DOHH2 (cell line): ENCODE results near the gene OCSTAMP.

Experiments used
- H3F3A ChIP-seq: fragments of 200-600 bp; sonication (generic), shearing (Covaris generic); 2 replicates; pipeline ENCODE4 v1.6.0; 2016; ENCODE audit warnings: antibody characterized with exemption, mild to moderate bottlenecking; ENCODE audit not compliant: control insufficient read depth, insufficient read depth
- H3K27ac ChIP-seq: fragments of 200-600 bp; sonication (generic); 2 replicates; pipeline ENCODE4 v1.5.1; 2014; ENCODE audit warnings: low read depth, mild to moderate bottlenecking, low read length, moderate library complexity
- H3K27me3 ChIP-seq: fragments of 200-600 bp; sonication (generic); 2 replicates; pipeline ENCODE4 v1.6.1; 2014; ENCODE audit warnings: mild to moderate bottlenecking, low read length, mixed read lengths; ENCODE audit not compliant: control insufficient read depth
- H3K36me3 ChIP-seq: fragments of 200-600 bp; sonication (generic); 2 replicates; pipeline ENCODE4 v1.6.1; 2014; ENCODE audit warnings: mild to moderate bottlenecking, low read length, moderate library complexity, mixed read lengths; ENCODE audit not compliant: control insufficient read depth
- H3K4me1 ChIP-seq: fragments of 200-600 bp; sonication (generic); 2 replicates; pipeline ENCODE4 v1.6.1; 2014; ENCODE audit warnings: mild to moderate bottlenecking, low read length, mixed read lengths; ENCODE audit not compliant: control insufficient read depth
- H3K4me2 ChIP-seq: fragments of 200-600 bp; sonication (generic); 2 replicates; pipeline ENCODE4 v1.6.0; 2014; ENCODE audit warnings: mild to moderate bottlenecking, low read length, moderate library complexity
- H3K4me3 ChIP-seq: fragments of 200-600 bp; sonication (generic); 2 replicates; pipeline ENCODE4 v1.5.1; 2014; ENCODE audit warnings: mild to moderate bottlenecking, low read length, mixed read lengths
- H3K79me2 ChIP-seq: fragments of 200-600 bp; sonication (generic); 2 replicates; pipeline ENCODE4 v1.6.1; 2014; ENCODE audit warnings: mild to moderate bottlenecking, low read length, mixed read lengths; ENCODE audit not compliant: control insufficient read depth
- H3K9me2 ChIP-seq: fragments of 200-600 bp; sonication (generic); replicated peaks from 2 replicates; pipeline ENCODE4 v1.6.1; 2014; ENCODE audit warnings: mild to moderate bottlenecking, low read length, mixed read lengths; ENCODE audit not compliant: control insufficient read depth
- H3K9me3 ChIP-seq: fragments of 200-600 bp; sonication (generic); 2 replicates; pipeline ENCODE4 v1.6.1; 2014; ENCODE audit warnings: antibody characterized with exemption, low read length, mixed read lengths; ENCODE audit not compliant: control insufficient read depth, insufficient read depth
- H4K20me1 ChIP-seq: fragments of 200-600 bp; sonication (generic); 2 replicates; pipeline ENCODE4 v1.6.0; 2014; ENCODE audit warnings: low read depth, mild to moderate bottlenecking, antibody characterized with exemption, low read length, moderate library complexity; ENCODE audit not compliant: control insufficient read depth, insufficient read depth
- EZH2phosphoT487 ChIP-seq: fragments of 200-600 bp; sonication (generic); IDR thresholded peaks from 2 replicates; pipeline ENCODE4 v1.6.1; 2017; ENCODE audit warnings: borderline replicate concordance, mild to moderate bottlenecking, antibody characterized with exemption, low read length, moderate library complexity, mixed read lengths
- TF ChIP-seq, protein P1 (sequence below): fragments of 200-600 bp; sonication (generic); IDR thresholded peaks from one replicate; pipeline ENCODE4 v1.5.1; 2014; ENCODE audit warnings: antibody characterized with exemption, mild to moderate bottlenecking, low read depth, low read length; ENCODE audit not compliant: poor library complexity, severe bottlenecking

The OCSTAMP gene

DNA sequence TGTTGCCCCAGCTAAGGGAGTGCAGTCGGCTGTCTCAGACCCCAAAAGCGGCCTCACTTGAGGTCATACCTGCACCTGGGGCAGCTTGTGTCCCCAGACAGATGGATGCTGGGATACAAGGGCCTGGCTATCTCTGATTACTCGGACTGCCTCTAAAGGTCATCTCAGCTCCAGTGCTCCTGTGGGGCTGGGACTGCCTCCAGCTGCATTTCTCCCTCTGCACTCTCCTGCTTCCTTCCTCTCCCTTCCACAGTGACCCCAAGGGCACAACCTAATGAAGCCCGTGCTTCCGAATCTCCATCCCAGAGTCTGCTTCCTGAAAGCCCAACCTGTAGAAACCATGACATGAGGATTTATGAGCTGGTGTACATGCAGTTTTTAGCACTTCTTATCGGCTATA is 22.8 kb upstream of the OCSTAMP start:
- Histone ChIP-seq H3K27ac (no peak overlapping the region), H3K9me2 (no peaks in the 10 kb centered on the region), H3K79me2 (no peaks in the 10 kb centered on the region), H3K4me3 (no peak overlapping the region), H3K27me3 (peaks cover 3% of the 10 kb centered on the region; the same call in 1 of the 2 replicates), H3F3A (no peaks in the 10 kb centered on the region), H3K9me3 (no peaks in the 10 kb centered on the region), H4K20me1 (no peaks in the 10 kb centered on the region), H3K4me2 (no peak overlapping the region), H3K4me1 (no peaks in the 10 kb centered on the region), H3K36me3 (no peaks in the 10 kb centered on the region)
- no peak for TF ChIP-seq EZH2phosphoT487
- TF ChIP-seq, protein P1, sequence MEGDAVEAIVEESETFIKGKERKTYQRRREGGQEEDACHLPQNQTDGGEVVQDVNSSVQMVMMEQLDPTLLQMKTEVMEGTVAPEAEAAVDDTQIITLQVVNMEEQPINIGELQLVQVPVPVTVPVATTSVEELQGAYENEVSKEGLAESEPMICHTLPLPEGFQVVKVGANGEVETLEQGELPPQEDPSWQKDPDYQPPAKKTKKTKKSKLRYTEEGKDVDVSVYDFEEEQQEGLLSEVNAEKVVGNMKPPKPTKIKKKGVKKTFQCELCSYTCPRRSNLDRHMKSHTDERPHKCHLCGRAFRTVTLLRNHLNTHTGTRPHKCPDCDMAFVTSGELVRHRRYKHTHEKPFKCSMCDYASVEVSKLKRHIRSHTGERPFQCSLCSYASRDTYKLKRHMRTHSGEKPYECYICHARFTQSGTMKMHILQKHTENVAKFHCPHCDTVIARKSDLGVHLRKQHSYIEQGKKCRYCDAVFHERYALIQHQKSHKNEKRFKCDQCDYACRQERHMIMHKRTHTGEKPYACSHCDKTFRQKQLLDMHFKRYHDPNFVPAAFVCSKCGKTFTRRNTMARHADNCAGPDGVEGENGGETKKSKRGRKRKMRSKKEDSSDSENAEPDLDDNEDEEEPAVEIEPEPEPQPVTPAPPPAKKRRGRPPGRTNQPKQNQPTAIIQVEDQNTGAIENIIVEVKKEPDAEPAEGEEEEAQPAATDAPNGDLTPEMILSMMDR = no peak

DNA sequence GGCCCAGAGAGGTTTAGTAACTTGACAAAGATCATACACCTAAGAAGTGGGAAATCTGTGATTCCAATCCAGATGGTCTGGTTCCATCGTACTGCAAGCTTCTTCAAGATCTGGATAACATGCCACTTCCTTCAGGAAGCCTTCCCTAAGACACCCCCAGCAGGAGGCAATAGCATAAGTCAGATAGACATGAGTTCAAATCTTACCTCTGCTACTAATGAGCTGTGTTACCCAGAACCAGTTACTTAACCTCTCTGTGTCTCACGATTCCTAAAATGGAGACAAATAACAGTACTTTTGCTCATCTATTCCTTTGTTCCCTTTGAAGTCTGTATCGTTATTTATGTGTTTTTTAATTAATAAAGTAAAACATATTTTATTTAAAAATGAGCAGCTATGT is 22.3 kb upstream of the OCSTAMP start:
- TF ChIP-seq, protein P1 = no peak
- TF ChIP-seq EZH2phosphoT487 = no peak
- H3K4me3 ChIP-seq = no peak overlapping the region
- no peak overlapping the region for H3K27ac ChIP-seq
- H4K20me1 ChIP-seq = no peaks in the 10 kb centered on the region
- H3K27me3 ChIP-seq = peaks cover 3% of the 10 kb centered on the region; the same call in 1 of the 2 replicates
- H3K4me2 ChIP-seq = no peak overlapping the region
- H3K79me2 ChIP-seq = no peaks in the 10 kb centered on the region
- H3F3A ChIP-seq = no peaks in the 10 kb centered on the region
- H3K9me2 ChIP-seq = no peaks in the 10 kb centered on the region
- no peaks in the 10 kb centered on the region for H3K9me3 ChIP-seq
- no peaks in the 10 kb centered on the region for H3K4me1 ChIP-seq
- H3K36me3 ChIP-seq = no peaks in the 10 kb centered on the region

DNA sequence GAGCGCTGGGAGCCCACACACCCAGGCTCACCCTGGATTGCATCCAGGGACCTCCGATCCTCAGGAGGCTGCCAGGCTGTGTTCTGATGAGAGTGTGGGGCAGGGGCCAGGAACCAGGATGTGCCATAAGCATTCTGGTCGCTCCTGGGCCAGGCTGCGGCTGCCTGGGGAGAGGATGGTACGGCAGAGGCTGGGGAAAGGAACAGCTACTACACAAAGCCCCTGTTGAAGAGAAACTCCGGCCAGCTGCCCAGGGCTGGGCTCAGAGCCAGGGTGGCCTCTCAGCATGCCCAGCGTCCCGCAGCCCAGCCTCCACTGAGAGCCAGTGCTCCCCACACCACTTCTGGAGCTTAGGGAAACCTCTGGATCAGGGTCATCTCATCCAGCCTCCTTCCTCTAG is 21.7 kb upstream of the OCSTAMP start:
- no peaks in the 10 kb centered on the region for H3K36me3 ChIP-seq
- no peak overlapping the region for H3K4me2 ChIP-seq
- H3K4me1 ChIP-seq = no peaks in the 10 kb centered on the region
- no peaks in the 10 kb centered on the region for H3K79me2 ChIP-seq
- H3K9me3 ChIP-seq = no peaks in the 10 kb centered on the region
- no peak overlapping the region for H3K27ac ChIP-seq
- peaks cover 3% of the 10 kb centered on the region; the same call in 1 of the 2 replicates for H3K27me3 ChIP-seq
- no peak overlapping the region for H3K4me3 ChIP-seq
- H3K9me2 ChIP-seq = no peaks in the 10 kb centered on the region
- no peak for TF ChIP-seq EZH2phosphoT487
- TF ChIP-seq, protein P1 = no peak
- H3F3A ChIP-seq = no peaks in the 10 kb centered on the region
- no peaks in the 10 kb centered on the region for H4K20me1 ChIP-seq

DNA sequence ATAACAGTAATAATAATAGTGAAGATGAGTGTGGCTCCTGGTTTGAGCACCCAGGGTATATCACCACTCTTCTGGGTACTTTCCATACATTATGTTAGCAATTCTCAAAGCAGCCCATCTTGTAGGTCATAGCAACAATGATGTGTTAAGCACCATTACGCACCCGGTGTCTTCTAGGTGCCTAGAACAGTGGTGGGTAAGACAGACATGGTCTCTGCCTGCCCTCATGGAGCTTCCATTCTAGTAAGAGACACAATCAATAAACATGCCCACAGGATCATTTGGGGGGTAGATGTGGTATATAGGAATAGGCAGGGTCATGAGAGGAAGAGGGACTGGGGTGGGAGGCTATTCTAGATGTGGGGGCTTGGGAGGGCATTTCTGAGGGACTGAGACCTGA is 21.0 kb upstream of the OCSTAMP start:
- H3K9me2 ChIP-seq = no peaks in the 10 kb centered on the region
- no peak overlapping the region for H3K27ac ChIP-seq
- no peaks in the 10 kb centered on the region for H3K36me3 ChIP-seq
- TF ChIP-seq EZH2phosphoT487 = no peak
- TF ChIP-seq, protein P1 = no peak
- H3K79me2 ChIP-seq = no peaks in the 10 kb centered on the region
- H3K4me3 ChIP-seq = no peak overlapping the region
- no peak overlapping the region for H3K4me2 ChIP-seq
- H4K20me1 ChIP-seq = no peaks in the 10 kb centered on the region
- peaks cover 3% of the 10 kb centered on the region; the same call in 1 of the 2 replicates for H3K27me3 ChIP-seq
- H3F3A ChIP-seq = no peaks in the 10 kb centered on the region
- H3K9me3 ChIP-seq = no peaks in the 10 kb centered on the region
- H3K4me1 ChIP-seq = no peaks in the 10 kb centered on the region
